Glomerular endothelial cell (primary cell): ENCODE results near the gene CD302. TPM values are rescaled to one million over a fixed set of nuclear protein-coding genes. Genes with fewer than 3 reads are reported as not detected.
"Not testable (repeated sequence)": the region's sequence is repeated elsewhere in the genome, so short reads cannot be mapped to it uniquely, and the experiment has no call there.

Source experiments
- DNase-seq: peaks from one replicate; pipeline ENCODE4 v3.0.0-alpha.2; 2011; ENCODE audit warnings: low read depth, low spot score; ENCODE audit errors: extremely low read depth
- total RNA-seq: library from RNA; depleted of rRNA; stranded (reverse); fragments of >200 nt; gene quantifications from 2 replicates; pipeline ENCODE4 v1.2.3, GENCODE V29; 2015

CD302 gene
- total RNA-seq: 5.1 and 8.2 TPM in 2 replicates

DNA sequence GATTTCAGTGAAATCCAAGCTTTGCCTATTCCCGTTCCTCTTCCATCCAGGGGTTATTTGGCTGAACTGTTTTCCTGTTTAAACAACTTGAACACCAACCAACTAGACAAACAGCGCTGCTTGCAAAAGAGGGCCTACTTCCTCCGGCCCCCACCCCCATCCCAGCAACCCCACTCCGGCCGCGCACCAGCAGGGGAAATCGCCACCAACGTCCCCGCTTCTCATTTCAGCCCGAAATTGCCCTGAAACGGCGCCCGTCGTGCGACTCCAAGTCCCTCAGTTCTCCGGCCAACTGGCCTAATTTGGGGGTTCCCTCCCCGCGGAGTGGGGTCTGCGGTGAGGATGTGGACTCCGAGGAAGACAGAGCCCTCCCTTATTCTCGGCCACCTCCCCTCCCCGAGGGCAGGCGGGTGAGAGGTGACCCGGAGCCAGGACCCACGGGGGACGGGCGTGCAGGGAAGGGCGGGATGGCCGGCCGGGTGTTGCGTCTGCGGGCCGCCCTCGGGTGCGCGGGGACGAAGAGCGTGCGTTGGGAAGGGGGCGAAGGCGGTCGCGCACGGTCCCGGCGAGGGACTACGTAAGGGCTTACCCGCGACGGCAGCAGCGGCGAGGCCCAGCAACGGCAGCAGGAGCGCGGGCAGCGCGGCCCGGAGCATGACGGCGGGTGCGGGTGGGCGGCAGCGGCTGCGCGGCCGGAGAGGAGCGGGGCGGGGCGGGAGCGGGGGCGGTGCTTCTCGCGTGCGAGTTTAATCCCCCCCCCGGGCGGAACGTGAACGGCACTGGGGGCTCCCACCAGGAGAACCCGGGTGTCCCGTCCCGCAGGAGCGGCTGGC lies at the start of gene CD302:
Gene CD302, minus strand, starts transcription at position 666 of the 833 bp plus-strand sequence. Its CDS starts 10 bp downstream, at position 656.
- no peak for DNase-seq

- DNase-seq: no peak
These were observed 48.6 kb upstream of the CD302 start for GRCh38 chr2:159846564-159846963.

DNA sequence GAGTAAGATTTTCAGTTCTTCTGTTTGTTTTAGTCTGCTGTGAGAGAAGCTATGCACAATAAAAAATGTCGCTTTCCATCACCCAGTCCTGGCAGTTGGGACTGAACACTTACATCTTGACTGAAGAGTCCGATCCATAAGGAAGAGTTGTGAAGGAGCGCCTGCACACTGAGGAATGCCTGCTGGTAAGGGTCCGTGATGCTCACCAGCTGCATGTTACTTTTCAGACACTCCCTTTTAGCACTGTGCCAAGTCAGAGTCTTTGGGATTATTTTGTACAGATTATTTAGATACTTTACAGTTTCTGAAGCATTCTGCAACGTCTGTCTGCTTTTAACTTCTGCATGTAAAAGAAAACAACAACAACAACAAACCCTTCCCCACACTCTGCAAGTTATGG lies 42.6 kb upstream of the CD302 start:
- no peak for DNase-seq

DNA sequence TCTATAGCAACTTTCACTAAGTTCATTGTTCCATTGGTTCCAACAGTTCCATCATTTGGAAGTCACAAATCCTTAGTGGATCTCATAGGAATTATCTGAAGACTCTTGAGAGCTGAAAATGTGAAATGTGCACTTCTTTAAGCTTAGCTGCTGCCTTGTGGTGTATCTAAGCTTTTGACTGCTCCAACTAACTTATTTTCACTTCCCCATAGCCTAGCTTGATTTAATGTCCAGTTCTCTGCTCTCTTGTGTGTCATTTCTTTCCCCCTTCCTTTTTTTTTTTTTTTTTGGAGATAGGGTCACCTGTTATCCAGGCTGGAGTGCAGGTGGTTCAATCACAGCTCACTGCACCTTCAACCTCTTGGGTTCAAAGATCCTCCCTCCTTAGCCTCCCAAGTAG lies 34.9 kb upstream of the CD302 start:
- DNase-seq: no peak

DNA sequence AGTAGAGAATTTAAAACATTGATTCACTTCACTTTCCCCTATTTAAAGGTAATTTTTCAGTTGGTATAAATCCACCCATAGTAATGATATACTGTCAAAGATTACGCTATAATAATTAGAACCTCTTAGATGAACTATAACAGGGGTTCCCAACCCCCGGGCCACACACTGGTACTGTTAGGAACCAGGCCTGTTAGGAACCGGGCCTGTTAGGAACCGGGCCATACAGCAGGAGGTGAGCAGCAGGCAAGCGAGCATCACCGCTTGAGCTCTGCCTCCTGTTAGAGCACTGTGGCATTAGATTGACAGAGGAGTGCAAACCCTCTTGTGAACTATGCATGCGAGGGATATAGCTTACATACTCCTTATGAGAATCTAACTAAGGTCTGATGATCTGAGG lies 34.0 kb upstream of the CD302 start:
- DNase-seq: no peak

DNA sequence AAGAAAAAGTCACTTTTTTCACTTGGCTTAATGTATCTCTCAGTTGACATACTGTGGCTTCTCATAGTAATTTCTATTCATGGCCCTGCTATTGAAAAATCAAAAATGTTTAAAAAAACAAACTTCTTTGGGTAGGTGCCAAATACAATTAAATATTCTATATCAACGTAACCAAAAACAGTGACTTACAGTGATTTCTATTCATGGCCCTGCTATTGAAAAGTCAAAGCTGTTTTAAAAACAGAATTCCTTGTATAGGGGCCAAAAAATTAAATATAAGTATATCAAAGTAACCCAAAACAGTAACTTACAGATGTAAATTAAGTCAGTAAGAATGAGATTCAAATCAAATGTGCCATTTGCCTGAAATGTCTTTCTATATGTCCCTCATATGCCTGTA lies 31.4 kb upstream of the CD302 start:
- no peak for DNase-seq

DNA sequence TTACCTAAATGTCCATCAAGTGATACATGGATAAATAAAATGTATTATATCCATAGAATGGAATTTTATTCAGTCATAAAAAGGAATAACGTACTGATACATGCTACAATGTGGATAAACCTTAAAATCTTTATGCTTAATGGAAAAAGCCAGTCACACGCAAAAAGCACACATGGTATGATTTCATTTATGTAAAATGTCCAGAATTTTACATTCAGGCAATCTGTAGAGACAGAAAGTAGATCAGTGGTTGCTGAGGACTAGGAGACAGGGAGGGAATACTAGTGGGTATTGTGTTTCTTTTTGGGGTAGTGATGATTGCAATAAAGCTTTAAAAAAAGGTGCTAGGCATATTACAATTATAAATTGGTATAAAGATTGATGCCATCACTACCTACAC lies 30.7 kb upstream of the CD302 start:
- DNase-seq: no peak

- not testable (repeated sequence) for DNase-seq
These were observed 24.4 kb upstream of the CD302 start for GRCh38 chr2:159822478-159822833.

- not testable (repeated sequence) for DNase-seq
These were observed 23.9 kb upstream of the CD302 start for GRCh38 chr2:159821775-159822477.

GRCh38 chr2:159818940-159819339 lies 20.9 kb upstream of the CD302 start:
- DNase-seq: no peak

DNA sequence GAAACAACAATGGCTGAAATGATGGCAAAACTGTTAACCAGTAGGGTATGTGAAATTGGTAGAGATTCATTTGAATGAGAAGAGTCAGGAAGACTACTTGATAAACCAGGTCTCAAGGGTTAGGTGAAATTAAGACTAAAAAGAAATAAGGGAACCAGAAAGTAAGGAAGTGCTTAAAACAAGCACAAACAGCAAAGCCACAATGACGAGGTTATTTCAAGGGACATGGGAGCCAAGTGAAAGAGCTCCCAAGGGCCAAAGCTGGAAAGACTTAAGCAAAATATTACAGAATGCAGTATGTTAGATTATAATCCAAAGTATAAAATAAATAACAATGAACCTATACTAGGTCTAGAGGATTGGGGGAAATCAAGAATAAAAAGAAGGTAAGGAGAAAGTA lies 19.3 kb upstream of the CD302 start:
- no peak for DNase-seq

DNA sequence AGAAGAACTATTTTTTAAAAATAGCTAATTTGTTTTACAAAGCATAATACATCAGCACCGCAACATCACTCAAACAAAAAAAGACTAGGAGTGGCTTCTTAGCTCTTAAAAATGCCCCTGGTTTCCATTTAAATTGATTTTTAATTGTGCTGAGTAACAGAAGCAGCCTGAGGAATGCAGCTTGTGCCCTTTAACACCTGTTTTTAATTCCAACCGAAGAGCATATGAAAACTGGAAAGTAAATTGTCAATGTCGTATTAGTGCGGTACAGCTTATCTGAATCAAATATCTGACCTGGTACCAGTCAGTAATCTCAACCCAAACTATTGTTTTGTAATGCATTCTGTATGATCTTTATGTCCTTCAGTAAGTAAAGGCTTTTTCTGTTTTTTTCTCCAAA lies 13.2 kb upstream of the CD302 start:
- DNase-seq: no peak

DNA sequence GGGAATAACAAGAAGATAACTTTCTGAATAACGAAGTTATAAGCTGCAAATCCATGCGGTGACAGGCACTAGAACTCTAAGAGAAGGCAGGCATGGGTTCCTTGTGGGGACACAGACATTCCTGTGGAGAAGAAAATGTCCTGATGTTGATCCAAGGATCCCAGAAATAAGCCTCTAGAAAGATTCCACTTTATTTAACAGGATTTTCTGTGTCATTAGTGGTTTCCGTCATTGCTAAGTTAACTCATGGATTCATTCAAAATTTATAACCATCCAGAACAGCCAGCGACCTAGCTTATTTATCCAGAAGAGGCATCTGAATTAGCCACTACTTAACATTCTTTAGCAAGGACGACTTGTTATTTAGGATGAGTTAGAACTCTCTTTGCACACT lies 10.0 kb upstream of the CD302 start:
- no peak for DNase-seq

DNA sequence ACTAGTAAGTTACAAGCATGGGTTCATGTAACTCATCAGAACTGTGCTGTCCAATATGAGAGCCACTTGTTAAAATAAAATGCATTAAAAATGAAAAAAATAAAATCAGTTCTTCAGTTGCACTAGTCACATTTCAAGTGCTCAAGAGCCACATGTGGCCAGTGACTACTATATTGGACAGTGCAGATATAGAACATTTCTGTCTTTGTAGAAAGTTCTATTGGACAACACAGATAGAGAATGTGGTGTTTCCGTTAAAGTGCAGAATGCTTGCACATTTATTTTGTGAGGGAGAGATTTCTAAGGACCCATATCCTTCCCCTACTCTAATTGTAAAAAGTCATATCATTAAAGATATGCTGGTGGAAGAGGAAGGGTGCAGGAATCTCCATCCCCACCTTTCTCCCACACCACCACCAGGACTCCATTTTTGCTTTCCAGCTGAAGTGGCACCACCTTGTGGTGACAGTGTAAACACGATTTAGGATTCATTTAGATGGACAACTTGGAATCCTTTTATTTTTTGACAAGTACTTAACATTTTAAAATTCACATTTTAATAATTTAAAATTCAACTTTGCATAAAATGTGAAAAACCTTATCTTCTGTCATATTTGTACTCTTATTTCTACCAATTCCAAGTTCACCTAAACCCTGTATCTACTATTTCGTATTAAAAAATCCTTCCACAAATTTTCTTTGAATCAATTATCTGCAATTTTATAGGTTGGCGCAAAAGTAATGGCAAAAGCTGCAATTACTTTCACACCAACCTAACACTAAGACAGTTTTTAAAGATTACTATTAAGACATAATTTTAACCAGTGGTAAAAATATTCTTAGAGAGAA lies 9.4 kb upstream of the CD302 start:
- peak; percentile 41 for DNase-seq

GRCh38 chr2:159804941-159805340 lies 6.9 kb upstream of the CD302 start:
- DNase-seq: no peak

DNA sequence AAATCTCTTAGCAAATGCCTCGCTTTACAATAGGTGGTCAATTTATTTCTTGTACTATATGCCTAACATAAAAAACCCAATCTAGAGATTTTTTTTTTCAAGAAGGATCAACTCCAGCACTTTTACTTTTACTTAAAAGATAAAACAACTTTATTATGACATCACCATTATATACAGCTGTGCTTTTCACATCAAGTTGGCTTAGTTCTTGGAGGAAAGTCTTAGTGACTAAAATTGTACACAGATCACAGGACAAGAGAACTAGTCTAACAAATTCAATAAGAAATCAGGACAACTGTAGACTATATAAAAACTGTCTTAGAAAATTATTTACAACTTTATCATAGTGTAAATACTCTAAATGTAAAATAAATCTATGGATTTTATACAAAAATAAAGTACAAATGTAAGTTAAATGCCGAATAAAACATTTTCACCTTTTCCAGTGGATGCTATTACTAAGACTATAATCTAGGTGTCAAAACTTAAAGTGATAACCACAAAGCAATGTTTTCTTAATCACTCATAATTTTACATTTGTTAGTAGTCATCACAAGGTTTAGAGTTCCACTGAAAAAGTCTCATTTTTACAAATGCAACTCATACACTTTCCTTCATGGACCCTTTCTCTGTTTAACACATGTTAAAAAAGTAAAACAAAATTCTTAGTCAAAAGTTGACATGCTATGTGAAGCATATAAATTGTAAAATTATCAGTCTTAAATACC lies 5.4 kb upstream of the CD302 start:
- DNase-seq: no peak

- no peak for DNase-seq
These were observed 4.7 kb upstream of the CD302 start for GRCh38 chr2:159802673-159803072.

- DNase-seq: no peak
These were observed 1.8 kb upstream of the CD302 start for GRCh38 chr2:159799833-159800232.

GRCh38 chr2:159798376-159798725 lies 343 bp upstream of the CD302 start:
- no peak for DNase-seq

DNA sequence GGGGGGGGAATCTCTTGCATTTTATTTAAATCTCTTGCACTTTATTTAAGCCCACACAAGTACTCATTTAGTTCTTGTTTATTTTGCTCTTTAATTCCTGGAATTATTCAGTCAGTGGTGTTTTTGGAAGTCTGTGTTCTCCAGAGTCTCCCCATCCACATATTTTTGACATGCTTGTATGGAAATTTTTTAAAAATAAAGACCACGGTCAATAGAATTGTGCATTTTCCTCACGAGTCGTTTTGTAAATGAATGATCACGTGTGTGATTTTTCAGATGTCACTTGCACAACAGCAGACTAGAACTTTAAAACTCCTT lies 824 bp downstream of the CD302 start:
- no peak for DNase-seq
